ENCODE results near the gene ZC3H14. TPM values are rescaled to one million over a fixed set of nuclear protein-coding genes. Genes with fewer than 3 reads are reported as not detected.

The ZC3H14 gene, protein sequence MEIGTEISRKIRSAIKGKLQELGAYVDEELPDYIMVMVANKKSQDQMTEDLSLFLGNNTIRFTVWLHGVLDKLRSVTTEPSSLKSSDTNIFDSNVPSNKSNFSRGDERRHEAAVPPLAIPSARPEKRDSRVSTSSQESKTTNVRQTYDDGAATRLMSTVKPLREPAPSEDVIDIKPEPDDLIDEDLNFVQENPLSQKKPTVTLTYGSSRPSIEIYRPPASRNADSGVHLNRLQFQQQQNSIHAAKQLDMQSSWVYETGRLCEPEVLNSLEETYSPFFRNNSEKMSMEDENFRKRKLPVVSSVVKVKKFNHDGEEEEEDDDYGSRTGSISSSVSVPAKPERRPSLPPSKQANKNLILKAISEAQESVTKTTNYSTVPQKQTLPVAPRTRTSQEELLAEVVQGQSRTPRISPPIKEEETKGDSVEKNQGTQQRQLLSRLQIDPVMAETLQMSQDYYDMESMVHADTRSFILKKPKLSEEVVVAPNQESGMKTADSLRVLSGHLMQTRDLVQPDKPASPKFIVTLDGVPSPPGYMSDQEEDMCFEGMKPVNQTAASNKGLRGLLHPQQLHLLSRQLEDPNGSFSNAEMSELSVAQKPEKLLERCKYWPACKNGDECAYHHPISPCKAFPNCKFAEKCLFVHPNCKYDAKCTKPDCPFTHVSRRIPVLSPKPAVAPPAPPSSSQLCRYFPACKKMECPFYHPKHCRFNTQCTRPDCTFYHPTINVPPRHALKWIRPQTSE
- 92.7 and 104 TPM in 2 replicates for total RNA-seq
- long read RNA-seq, full-length matches to known transcripts: 86 of 238 reads
- long read RNA-seq, partial matches to known transcripts: 39 of 238 reads
- long read RNA-seq, other reads (novel, unspliced or antisense): 113 of 238 reads

DNA sequence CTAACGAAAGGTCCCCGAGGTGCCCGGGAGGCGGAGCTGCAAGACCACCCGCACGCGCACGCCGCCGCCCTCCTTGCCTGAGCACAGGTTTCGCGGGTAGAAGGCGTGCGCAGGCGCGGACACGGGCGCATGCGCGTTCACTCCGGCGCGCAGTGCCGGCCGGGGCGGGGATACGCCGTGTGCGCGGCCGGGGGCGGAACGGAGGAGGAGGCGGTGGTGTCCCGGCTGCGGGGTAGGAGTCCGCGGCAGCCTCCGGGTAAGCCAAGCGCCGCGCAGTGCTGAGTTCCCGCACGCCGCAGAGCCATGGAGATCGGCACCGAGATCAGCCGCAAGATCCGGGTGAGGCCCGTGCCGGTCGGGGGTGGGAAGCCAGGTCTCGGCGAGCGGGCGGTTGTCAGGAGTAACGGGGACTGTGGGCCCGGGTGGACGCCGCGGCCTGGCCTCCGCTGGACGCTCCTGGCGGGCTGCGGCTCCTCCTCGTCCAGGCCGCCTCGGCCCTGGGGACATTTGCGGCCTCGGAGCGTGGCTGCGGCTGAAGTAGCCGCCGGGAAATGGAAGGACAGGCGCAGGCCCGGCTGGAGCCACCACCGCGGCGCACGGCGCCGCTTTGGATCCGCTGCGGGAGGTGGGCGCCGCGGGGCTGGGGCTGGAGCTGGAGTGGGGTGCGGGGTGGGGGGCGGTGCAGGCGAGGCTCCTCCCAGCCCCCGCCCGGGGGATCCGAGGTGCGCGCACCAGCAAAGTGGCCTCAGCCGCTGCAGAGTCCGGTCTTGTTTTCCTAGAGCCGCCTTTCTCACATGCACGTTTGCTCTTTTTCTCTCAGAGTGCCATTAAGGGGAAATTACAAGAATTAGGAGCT lies at the start of gene ZC3H14:
Gene ZC3H14 (plus strand): TSS at position 207 of the 856 bp plus-strand sequence. CDS start 97 bp downstream, at position 304.
- Mint-ChIP-seq H3K27ac (ENCODE audit: unreplicated experiment) (peak within 1 kb of the TSS; percentile 99), H3K27me3 (ENCODE audit: low read depth) (no peaks in the 10 kb centered on the region), H3K4me1 (peaks cover 27% of the 10 kb centered on the region), H3K36me3 (ENCODE audit: low read depth) (peaks cover 4% of the 10 kb centered on the region), H3K9me3 (no peaks in the 10 kb centered on the region), H3K4me3 (peak within 1 kb of the TSS; percentile 91)
- DNase-seq (ENCODE audit: low read depth, low spot score): peak; percentile 83
- TF ChIP-seq, protein P1, sequence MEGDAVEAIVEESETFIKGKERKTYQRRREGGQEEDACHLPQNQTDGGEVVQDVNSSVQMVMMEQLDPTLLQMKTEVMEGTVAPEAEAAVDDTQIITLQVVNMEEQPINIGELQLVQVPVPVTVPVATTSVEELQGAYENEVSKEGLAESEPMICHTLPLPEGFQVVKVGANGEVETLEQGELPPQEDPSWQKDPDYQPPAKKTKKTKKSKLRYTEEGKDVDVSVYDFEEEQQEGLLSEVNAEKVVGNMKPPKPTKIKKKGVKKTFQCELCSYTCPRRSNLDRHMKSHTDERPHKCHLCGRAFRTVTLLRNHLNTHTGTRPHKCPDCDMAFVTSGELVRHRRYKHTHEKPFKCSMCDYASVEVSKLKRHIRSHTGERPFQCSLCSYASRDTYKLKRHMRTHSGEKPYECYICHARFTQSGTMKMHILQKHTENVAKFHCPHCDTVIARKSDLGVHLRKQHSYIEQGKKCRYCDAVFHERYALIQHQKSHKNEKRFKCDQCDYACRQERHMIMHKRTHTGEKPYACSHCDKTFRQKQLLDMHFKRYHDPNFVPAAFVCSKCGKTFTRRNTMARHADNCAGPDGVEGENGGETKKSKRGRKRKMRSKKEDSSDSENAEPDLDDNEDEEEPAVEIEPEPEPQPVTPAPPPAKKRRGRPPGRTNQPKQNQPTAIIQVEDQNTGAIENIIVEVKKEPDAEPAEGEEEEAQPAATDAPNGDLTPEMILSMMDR (conservative IDR thresholded peaks at IDR 0.05): no peak

DNA sequence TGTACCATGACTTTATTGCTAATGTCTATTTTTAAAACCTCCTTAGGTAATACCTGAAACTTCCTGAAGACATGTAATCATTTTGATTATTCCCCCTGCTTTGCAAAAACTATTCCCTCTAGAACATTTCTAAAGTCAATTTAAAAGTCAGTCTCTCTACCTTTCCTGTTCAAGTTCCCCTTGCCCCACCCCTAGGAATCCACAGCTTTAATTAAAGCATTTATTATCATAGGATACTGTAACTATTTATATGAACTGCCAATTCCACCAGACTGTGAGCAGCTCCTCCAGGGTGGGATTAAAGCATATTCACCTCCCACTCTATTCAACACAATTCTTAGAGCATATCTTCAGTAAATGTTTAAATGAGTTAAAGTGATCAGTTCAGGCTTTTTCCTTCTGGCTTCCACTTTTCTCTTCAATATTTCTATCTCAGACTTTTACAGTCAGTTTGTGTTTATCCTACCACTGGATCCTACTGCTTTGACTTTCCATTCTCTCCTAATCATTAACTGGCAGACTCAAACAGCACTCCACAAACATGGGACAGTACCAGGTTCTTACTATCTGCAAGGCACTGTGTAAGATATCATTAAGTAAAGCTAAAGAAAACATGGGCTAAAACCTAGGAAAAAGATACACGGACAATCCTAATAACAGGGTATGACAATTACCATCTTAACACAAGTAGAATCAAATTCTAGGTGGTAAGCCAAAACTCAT lies 47.2 kb upstream of the ZC3H14 start:
- Mint-ChIP-seq H3K27ac (ENCODE audit: unreplicated experiment) (no peak overlapping the region), H3K4me1 (peaks cover 19% of the 10 kb centered on the region)

DNA sequence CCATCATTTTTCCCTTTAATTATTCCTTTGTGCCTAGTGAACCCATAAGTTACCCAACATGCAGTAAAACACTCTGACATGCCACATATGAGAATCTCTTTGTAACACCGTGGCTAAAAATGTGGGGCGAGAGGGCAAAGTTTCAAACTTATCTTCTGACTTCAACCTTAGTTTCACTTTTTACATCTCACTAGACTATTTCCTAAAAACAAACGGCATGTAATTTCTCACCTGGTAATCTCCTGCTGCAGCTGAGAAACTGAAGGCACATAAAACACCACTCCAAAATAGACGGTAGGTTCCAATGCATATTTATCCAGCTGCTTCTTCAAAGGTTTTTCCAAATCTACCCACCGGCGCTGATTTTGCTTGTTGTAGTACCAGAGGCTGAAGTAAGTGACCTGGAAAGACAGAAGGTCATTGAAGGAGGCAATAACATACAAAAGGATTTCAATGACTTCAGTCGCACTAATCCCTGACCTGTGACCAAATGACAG lies 45.9 kb upstream of the ZC3H14 start:
- H3K4me1 Mint-ChIP-seq: peaks cover 19% of the 10 kb centered on the region
- TF ChIP-seq, protein P1 (conservative IDR thresholded peaks at IDR 0.05): no peak
- H3K4me3 Mint-ChIP-seq: peak overlapping the region; percentile 35
- H3K27me3 Mint-ChIP-seq (ENCODE audit: low read depth): no peaks in the 10 kb centered on the region
- H3K9me3 Mint-ChIP-seq: no peaks in the 10 kb centered on the region
- H3K27ac Mint-ChIP-seq (ENCODE audit: unreplicated experiment): no peak overlapping the region
- H3K36me3 Mint-ChIP-seq (ENCODE audit: low read depth): peaks cover 7% of the 10 kb centered on the region
- no peak for DNase-seq (ENCODE audit: low read depth, low spot score)

More for the DNA sequence above, 47.2 kb upstream of the ZC3H14 start:
- DNase-seq (ENCODE audit: low read depth, low spot score): no peak
- H3K27me3 Mint-ChIP-seq (ENCODE audit: low read depth): no peaks in the 10 kb centered on the region
- no peaks in the 10 kb centered on the region for H3K9me3 Mint-ChIP-seq
- peaks cover 7% of the 10 kb centered on the region for H3K36me3 Mint-ChIP-seq (ENCODE audit: low read depth)
- TF ChIP-seq, protein P1 (conservative IDR thresholded peaks at IDR 0.05): no peak
- H3K4me3 Mint-ChIP-seq: no peak overlapping the region

DNA sequence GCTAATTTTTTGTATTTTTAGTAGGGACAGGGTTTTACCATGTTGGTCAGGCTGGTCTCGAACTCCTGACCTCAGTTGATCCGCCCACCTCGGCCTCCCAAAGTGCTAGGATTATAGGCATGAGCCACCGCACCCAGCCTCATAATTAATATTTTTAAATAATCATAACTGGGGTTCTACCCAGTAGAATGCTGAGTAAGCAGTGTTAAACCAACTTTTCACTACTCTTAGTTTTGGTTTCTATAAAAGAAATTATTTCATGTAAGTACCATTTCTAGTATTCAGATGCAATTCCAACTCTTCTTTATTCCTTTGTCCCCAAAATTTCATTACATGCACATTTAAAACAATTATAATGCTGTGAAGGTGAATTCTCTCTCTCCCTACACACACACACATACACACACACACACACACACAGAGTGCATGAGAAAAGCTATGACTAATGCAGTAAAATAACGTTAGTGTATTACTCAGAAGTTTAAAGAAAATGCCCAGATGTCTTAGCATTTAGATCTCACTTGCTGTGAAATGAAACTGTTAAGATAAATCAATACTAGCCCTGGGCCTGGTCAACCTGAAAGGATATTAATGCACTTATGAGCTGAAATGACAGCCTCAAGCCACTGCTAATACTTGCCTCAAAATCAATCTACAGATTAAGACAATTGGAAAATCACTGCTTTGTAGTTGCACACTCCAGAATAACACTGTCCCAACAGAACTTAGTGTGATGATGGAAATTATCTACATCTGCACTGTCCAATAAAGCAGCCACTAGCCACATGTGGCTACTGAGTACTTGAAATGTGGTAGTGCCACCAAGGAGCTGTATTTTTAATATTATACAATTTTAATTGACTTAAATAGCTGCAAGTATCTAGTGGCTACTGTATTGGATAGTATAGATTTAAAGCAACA lies 44.0 kb upstream of the ZC3H14 start:
- no peak overlapping the region for H3K4me3 Mint-ChIP-seq
- H3K27ac Mint-ChIP-seq (ENCODE audit: unreplicated experiment): no peak overlapping the region
- DNase-seq (ENCODE audit: low read depth, low spot score): no peak
- peaks cover 19% of the 10 kb centered on the region for H3K4me1 Mint-ChIP-seq
- TF ChIP-seq, protein P1 (conservative IDR thresholded peaks at IDR 0.05): no peak
- peaks cover 11% of the 10 kb centered on the region for H3K36me3 Mint-ChIP-seq (ENCODE audit: low read depth)
- H3K27me3 Mint-ChIP-seq (ENCODE audit: low read depth): no peaks in the 10 kb centered on the region
- H3K9me3 Mint-ChIP-seq: no peaks in the 10 kb centered on the region
